GM18517 (cell line): Measurements from ENCODE around the gene TMEM273.

Source experiments
- ATAC-seq: cut with Tn5 transposase; IDR thresholded peaks from one replicate; pipeline ENCODE4 v1.9.1; 2021; ENCODE audit warnings: mild to moderate bottlenecking, moderate library complexity; ENCODE audit not compliant: unreplicated experiment

Gene TMEM273

DNA sequence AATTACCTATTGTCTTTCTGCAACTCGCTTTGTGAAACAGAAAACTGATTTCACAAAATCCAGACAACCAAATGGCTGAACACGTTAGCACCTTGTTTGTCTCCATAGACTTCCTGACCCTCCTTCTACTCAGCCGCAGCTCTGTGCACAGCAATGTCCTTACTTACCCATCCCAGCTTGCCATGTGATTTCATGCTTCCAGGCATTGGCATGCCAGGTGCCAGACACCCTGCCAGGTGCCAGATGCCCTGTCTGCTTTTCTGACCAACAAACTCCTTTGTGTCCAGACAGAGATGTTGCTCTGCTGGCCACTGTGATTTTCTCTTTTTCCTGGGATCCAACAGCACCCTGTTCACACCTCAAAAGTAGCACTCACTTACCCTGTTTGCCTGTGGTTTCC lies 38.3 kb downstream of the TMEM273 start:
- ATAC-seq: no peak

DNA sequence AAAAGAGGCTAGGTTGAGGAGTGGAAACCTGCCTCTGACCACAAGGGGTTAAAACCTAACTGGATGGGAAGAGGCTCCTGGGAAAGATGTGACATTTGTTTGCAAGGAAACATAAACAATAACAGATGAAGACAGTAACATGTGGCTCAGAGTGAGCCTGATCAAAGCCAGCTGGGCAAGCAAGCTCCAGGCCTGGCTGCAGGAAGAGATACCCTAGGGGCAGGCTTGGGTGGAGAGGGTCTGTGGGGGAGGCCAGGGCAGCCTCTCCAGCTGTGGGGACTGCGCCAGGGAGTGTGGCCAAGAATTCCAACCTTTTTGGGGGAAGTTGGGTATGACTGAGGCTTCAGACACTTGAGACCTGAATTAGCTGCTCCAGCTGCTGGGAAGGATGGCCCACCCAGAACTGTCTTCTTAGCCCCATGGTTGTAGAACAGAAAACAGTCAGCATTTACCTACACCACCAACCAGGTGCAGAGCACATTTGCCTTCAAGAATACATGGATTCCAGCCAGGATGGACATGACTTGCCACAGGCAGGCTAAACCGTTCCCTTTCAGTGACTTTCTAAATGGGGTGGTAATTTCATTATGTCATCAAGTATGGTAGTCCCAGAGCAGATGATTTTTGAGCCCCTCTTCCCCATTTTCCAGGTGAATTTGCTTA lies 44.0 kb downstream of the TMEM273 start:
- no peak for ATAC-seq

DNA sequence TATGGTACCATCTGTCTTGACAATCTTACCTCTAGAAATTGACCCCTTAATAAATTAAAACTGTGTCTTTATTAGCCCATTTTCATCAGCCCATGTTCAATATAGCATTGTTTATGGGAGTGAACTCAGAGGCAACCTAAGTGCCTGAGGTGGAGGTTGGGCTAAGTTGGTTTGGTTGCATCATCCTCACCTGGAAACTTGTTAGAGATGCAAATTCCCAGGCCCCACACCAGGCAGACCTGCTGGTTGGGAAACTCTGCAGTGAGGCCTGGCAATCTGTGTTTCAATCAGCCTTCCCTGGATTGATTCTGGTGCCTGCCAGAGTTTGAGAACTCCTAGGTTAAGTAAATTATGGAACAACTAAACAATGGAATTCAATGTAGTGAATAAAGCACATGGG lies 44.9 kb downstream of the TMEM273 start:
- ATAC-seq: no peak

DNA sequence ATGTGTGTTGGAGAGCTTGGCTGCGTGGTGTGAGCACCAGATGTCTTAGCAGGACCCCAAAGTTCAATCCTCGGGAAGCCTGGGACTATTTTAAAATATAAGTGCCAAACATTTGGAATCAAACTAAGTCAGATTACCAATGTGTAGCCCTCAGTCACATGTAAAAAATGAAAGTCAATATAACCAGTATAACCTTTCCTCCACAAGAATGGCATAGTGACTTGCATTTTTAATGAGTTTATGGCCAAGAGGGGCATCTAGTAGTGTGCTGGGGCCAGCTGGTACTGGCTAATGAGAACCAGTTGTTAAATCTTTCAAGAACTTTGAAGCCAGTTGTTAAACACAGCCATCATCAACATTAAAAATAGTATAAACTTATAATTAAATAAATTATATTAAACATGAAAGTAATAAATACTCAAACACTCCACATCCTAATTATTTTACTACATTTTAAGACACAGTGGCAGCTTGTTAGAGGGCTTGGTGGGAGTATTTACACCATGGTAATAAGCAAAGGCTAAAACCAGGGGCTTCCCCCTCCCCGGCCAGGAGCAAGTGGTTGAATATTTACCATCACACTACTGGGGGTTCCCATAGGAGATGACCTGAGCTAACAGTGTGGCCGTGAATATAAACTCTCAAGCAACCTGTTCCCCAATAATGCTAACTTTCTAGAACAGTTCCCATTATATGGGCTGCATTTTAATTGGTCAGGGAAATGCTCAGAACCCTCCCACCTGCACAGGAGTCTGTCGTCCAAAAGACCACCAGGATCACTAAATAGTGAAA lies 46.5 kb downstream of the TMEM273 start:
- ATAC-seq: no peak

DNA sequence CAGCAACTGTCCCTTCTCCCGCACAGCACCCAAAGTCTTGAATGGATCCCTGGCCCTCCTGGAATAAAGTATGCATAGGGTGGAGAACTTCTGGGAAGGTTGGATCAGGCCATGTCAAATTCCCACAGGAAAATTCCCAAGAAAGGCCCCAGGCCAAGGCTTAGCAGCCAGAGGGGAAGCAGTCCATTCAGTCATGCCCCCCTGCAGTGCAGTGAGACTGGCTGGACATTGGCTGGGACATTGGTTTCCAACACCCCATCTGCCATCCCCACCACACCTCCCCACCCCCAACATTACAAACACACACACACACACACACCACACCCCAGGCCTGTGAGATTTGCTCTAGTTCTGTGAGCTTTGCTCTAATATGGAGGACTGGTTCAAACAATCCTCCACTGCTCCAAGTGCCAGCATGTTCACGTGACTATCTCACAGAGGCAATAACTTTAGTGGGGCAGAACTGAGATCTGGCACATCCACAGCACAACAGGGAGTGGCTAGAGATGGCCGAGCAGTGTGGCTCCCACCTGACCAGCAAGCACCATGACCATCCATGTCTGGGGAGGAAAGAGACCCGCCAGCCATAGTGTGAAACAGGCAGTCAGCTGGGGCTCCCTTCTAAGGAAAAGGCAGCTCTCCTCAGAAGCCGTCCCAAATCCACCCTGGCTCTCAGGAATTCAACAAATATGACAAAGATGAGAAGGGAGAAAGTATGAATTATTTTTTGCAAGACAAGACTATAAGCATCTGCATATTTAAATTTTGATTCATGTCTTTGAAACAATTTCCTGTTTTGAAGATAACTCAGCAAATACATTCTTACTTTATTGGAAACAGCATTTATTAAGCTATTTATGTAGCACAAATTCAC lies 47.6 kb downstream of the TMEM273 start:
- no peak for ATAC-seq

DNA sequence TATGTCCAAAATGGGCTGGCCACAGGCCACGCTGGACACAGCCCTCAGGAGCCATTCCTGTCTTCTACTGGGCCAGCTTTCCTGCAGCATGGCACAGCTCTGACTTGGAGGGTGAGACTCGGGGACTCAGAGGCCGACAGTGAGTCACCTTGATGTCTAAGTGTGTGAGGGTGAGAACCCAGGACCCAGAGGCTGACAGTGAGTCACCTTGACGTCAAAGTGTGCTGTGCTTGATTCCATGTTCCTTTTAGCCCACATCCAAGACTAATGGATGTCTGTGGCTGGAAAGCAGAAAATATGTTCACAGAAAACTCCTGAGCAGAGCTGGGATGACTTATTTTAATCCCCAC lies 48.4 kb downstream of the TMEM273 start:
- ATAC-seq: no peak

DNA sequence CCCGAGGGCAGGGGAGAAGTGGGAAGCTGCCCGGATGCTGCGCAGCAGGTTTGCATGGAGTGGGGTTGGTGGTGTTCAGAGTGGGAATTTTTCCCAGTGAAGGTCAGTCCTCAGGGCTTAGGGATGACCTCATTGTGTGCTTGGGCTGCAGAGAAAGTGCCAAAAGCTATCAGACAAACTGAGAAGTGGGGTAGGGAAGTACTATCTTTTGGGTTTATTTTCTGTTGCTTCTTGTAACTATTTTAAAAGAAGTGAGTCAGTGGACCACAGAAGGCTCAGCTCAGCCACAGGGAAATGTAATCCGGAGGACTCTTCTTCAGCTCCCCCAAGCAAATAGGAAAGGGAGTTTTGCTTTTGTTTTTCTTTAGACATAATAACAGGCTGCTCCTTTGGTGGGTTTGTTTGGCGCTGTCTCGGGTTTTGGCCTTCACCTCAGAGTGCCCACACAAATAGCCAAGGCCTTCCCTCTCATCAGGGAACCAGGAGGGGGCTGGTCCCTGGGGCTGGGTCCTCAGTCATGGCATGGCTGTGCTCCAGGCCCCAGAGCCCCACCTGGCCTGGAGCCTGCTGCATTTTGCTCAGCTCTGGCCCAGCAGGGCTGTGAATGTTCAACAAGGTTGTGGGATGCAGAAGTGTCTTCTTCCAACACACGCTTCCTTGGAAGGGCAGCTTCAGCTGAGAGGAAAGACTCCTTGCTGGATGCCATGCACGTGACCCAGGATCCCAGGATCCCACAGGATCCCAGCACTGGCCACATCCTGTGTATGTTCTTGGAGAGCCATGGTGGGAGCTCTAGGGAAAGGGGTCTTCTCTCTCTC lies 49.0 kb downstream of the TMEM273 start:
- ATAC-seq: no peak

DNA sequence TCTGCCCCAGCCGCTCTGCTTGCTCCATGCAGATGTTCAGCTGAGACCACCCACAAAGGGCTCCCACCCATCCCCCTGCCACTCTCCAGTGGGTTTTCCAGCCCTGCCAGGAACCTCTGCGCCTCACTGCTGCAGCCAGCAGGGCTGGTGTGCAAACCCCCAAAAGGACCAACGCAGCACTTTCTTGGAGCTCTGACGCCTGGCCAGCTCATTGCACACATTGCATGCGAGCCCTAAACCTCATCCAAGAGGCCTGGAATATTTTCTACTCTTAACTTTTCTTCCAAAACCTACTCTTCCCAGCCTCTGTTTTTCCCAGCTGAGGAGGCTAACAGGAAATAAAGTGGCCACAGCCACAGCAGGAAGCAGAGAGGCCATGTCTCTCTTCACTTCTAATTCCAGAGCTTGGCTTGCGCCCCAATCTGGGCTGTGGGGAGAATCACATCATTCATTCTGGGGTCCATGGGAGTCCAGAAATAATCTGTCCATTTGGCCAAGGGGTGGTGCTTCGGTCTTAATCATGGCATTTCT lies 49.8 kb downstream of the TMEM273 start:
- no peak for ATAC-seq

DNA sequence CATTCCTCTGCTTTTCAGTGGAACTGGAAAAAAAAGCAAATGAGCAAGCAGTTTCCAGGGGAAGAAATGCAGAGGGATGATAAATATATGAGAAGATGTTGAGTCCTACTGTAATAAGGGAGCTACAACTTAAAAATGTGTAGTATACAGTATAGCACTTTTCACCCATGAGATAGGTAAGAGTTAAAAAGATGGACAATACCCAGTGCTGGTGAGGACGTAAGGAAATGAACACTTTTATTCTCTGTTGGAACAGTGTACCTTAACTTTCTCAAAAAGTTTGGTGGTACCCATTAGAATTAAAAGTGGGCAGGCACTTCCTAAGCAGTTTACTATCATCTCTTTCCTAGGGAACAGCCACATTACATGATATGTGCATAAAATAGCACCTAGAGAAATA lies 51.7 kb downstream of the TMEM273 start:
- ATAC-seq: no peak

DNA sequence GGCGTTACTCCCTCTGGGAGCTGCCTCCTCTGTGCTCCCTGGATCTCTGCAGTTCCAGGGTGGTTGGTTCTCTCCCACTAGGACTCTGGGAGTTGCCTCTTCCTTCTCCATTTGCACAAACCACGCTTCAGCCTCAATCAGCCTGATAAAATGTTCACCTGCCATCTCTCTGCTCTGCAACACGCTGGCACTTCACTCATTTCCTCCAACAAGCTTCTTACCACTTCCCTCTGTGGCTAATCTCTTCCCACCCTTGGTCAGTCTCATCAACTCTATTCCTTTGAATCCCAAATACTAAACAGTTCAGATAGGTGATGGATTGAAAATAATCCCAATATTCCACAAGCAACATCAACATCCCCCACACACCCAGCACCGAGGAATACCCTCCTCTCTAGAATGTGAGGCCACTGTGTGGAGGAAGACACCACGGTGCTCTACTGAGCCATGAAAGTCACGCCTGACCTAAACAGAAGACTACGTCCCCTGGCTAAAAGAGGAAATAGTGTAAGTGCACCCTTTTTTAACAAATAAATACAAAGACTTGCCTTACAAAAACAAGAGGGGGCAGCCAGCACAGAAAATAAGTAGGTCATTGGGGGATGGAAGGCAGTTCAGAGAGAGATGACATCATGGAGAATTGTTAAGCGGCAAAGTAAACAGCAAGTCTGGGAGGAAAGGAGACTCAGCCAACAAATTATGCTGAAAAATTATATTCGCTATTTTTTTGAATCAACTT lies 52.4 kb downstream of the TMEM273 start:
- ATAC-seq: no peak

DNA sequence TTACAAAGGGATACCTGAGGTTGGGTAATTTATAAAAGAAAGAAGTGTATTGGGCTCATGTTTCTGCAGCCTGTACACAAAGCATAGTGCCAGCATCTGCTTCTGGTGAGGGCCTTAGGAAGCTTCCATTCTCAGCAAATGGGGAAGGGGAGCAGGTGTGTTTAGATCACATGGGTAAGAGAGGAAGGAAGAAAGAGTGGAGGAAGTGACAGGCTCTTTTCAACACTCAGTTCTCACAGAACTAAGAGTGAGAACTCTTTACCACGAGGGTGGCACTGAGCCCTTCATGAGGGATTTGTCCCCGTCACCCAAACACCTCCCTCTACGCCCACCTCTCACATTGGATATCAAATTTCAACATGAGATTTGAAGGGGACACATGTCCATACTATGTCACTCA lies 53.9 kb downstream of the TMEM273 start:
- ATAC-seq: no peak

DNA sequence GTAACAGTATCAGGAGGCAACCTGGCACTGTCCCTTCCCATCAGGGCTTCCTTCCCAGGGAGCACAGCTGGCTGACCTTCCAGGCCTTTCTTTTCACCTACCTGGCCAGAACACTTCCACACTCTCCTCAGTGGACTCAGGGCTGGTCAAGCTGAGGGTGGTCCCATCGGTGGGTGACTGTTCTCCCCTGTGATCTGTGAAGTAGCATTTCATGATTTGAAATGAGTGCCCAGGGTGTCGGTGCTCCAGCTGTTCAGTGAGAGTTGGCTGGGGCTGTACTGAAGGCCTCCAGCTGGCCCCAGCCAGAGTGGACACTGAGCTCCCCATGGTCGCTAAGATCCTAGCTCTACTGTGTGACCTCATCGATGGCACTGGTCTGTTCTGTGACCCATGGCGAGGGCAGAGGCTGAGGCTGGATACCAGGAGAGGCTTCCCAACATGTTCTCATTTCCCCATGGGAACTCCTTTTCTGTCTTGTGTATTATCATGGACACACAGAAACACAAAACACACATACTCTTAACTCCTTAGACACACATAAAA lies 54.4 kb downstream of the TMEM273 start, which contains the start of gene FAM170B:
Gene FAM170B, minus strand, starts transcription at position 316 of the 543 bp plus-strand sequence. Its CDS starts 103 bp downstream, at position 213.
- ATAC-seq: no peak

DNA sequence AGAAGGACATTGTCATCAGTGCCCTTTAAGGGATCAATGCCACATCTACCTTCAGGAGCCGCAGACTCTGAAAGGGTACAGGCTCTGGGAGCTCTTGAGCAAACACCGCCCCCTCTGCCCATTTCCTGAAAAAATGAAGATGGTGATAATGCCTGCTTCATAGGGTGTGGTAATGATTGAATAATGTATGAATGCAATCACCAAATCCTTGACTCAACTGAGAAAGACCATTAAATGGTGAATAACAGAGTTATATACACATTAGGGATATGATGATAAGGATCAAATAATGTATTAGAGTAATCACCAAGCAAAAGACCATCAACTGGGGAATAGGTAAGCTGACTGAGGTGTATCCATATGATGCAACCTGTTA lies 55.8 kb downstream of the TMEM273 start:
- no peak for ATAC-seq

DNA sequence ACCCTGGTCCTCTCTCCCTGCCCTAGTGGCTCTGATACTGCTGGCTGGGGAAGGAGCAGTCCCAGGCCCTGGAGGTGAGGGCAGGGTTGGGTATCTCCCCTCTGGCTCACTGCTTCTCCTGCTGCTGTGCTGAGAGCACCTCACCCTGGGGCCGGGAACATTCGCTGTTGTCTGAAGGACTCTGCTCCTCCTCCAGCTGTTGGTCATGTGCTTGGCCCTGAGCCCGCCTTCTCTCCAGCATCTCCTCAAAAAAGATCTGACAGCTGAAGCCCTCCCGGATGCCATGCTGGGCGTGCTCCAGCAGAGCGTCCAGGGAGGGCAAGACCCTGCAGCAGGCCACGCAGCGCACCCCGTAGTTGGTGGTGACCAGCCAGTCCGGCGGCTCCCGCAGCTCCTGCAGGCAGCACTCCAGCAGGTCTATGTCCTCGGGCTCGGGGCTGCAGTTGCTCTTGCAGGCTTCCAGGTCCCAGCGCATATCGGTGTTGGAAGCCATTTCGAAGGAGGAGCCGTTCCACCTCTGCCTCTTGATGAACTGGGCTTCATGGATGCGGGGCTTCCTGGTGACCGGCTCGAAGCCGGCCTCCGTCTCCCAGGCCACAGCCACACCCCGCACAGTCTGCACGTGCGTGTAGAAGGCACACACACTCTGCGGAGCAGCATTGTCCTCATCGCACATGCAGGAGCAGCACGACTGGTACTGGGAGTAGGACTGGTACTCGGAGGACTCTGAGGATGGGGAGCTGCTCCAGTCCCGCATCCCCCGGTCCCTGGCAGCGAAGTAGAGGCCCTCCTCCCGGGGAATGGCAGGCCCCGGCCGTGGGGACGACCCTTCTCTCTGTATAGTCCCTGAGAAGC lies 56.5 kb downstream of the TMEM273 start:
- no peak for ATAC-seq

DNA sequence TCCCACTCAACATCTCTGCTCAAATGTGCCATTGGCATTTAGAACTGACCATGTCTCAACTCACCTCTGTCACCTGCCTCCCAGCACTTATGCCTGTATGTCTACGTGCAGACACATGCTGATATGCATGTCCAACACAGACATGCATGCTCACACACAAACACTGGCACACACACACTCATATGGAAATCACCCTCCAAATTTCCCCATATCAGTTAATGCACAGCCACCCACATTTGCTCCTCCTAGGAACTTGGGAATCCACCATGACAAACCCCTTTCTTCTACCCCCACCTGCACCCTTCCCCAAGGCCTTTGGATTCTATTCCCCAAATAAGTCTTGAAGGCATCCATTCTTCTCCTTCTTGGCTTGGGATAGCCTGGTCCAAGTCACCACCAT lies 58.8 kb downstream of the TMEM273 start:
- no peak for ATAC-seq

DNA sequence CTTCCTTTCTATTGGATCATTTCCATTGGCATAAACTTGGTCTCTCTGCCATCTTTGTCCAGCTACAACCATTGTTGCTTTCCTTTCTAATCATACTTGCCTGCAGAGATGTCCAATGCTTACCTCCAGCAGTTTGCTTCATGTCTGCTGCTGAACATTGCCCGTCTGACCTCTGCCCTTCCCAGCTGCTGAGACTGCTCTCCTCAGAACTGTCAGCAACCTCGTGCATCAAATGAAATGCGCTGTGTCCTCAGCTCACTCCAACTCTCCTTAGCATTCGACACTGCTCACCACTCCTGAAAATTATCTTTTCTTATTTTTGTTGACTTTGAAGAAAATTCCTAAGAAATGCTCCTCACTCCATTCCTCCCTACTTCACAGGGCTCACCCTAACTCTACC lies 59.3 kb downstream of the TMEM273 start:
- ATAC-seq: no peak

DNA sequence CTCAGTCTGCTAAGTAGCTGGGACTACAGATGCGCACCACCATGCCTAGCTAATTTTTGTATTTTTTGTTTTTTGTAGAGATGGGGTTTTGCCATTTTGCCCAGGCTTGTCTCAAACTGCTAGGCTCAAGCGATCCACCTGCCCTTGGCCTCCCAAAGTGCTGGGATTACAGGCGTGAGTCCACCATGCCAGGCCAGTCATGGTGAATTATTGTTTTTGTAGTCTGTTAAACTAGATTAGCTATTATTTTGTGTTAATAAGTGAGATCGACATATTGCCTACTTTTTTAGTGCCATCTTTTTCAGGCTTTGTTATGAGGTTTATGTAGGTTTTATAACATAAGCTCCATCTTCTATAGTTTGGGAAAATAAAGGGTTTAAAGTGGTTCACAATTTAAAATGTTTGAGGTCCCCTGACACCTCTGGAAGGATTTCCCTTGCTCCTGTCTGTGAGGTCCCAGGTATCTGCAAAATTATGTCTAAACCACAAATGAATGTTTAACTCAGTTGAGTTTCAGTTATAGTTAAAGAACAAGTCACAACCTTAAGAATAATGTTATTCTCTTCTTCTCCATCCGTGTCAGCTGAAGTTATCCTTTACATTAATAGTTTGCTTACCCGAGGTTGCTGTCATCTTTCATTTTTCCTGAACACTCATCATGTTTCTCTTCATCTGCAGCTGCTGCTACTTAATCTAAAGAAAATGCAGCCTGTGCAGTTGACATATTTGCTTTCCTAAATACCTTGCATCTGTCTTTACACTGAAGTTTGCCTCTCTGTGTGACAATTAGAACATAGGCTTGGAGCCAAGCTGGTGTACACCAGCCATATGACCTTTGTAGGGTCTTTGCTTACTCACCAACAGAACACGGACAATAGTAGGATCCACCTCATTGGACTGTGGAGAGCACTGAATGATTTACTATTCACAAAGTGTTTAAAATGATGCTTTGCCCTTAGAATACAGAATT lies 63.9 kb downstream of the TMEM273 start:
- no peak for ATAC-seq

DNA sequence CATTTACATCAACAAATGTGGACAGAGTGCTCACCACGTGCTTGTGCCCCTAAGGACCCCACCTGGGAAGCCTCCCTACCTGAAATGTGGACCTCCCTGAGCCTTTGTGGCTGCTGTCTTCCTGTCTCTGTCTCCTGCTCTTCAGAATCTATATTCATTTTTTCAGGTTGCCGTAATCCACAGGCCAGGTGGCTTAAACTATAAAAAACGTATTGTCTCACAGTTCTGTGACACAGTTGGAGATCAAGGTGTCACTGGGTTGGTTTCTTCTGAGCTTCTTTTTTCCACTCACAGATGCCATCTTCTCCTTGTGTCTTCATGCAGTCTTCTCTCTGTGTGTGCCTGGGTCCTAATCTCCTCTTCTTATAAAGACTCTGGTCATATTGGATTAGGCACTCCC lies 67.3 kb downstream of the TMEM273 start:
- ATAC-seq: no peak
